Omental fat pad (tissue), 4 donors: ENCODE results near the gene C2orf68. TPM values are rescaled to one million over a fixed set of nuclear protein-coding genes. Genes with fewer than 3 reads are reported as not detected.

Experiments used
- ATAC-seq: fragments of 150-250 bp; one replicate; pipeline ENCODE4 v1.9.1; 2016; ENCODE audit warnings: mild to moderate bottlenecking, moderate library complexity; ENCODE audit not compliant: low FRiP score
- DNase-seq: peaks from one replicate; pipeline ENCODE4 v3.0.0-alpha.2; 2019; ENCODE audit warnings: low spot score
- CTCF ChIP-seq, 3 donors: fragments of 450-650 bp; IDR thresholded peaks; one replicate each; pipeline ENCODE4 v1.5.1; 2016 to 2017; ENCODE audit warnings: antibody characterized with exemption in 3 of 3, mild to moderate bottlenecking in 3 of 3, moderate library complexity in 2 of 3
- total RNA-seq, 4 donors: library from RNA; depleted of rRNA; stranded (reverse); fragments of >200 nt; gene quantifications; one replicate each; pipeline ENCODE4 v1.1.0, GENCODE V29; 2016

Gene C2orf68
- total RNA-seq, 4 donors from 2014 or later = 7.9 to 19.5 (median 12.8) TPM

DNA sequence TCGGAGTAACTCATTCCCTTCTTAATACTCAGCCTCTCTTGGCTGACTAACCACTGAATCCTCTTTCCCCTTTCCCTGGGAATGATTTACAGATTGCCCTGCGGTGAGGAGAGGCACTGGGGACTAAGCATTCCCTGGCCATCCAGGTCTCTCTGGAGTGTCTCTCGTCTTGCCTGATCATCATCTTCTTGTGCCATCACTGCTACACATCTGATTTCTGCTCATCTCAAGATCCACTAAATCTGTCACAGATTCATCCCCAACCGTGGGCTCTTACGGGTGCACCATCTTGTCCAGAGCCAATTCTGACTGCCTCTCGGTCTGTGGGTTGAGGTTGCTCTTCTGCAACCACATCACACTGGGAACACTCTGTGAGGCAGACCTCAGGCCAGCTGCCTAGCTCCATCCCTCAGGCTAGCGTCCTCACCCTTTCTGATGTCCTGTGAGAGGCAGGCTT is 44.1 kb upstream of the C2orf68 start:
- no peak for TF ChIP-seq CTCF (IDR thresholded peaks at IDR 0.05)
- ATAC-seq (no peak), DNase-seq (no peak)

- no peak for DNase-seq
- TF ChIP-seq CTCF (IDR thresholded peaks at IDR 0.05) = no peak
- no peak for ATAC-seq
Measured at GRCh38 chr2:85653996-85654395, 42.1 kb upstream of the C2orf68 start.

DNA sequence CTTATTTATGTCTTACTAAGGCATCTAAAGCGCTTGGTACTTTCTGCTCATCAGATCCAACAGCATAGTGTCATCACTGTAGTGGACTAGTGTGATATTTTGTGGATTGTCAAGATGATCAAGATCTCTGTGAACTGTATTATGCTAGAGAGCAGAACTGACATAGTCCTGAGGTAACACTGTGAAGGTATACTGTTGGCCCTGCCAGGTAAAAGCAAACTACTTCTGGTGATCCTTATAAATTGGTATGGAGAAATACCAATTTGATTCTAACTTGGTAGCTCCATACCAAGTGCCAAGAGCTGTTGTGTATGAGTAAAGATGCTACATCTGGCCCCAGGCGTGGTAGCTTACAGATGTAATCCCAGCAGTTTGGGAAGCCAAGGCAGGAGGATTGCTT is 40.2 kb upstream of the C2orf68 start:
- ATAC-seq = no peak
- TF ChIP-seq CTCF (IDR thresholded peaks at IDR 0.05) = no peak

GRCh38 chr2:85651097-85651496 is 39.2 kb upstream of the C2orf68 start:
- ATAC-seq = no peak
- TF ChIP-seq CTCF (IDR thresholded peaks at IDR 0.05) = no peak
- DNase-seq = no peak

More for the DNA sequence above, 40.2 kb upstream of the C2orf68 start:
- no peak for DNase-seq

- DNase-seq (no peak), ATAC-seq (no peak)
- TF ChIP-seq CTCF (IDR thresholded peaks at IDR 0.05) = no peak
Measured at GRCh38 chr2:85650456-85650855, 38.6 kb upstream of the C2orf68 start.

- no peak for TF ChIP-seq CTCF (IDR thresholded peaks at IDR 0.05)
- no peak for ATAC-seq
- no peak for DNase-seq
Measured at GRCh38 chr2:85649201-85650190, 37.6 kb upstream of the C2orf68 start.

DNA sequence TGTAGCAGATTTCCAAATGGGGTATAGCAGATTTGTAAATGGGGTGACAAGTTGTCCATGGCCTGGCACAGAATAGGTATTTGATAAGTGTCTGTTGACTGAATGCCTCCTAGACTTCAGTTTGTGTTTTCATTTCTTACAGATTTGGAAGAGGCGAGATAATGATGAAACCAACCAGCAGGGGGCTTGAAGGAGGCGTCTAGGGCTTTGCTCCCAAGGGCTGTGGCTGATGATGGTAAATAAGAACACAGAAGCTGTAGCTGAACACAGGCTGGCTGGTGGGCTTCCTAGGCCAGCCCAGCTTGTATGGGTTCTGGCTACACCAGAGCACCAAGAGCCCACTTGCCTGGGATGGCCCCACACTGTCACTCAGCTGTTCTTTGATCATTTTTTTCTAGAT is 36.8 kb upstream of the C2orf68 start:
- DNase-seq (no peak), ATAC-seq (no peak)
- TF ChIP-seq CTCF (IDR thresholded peaks at IDR 0.05) = no peak
